ENCODE measurements around the gene PNPT1.
"Not testable (repeated sequence)": the region's sequence is repeated elsewhere in the genome, so short reads cannot be mapped to it uniquely, and the experiment has no call there.

Gene PNPT1

GRCh38 chr2:55693181-55694125 is at the start of gene PNPT1:
TSS of gene PNPT1 (minus strand) at chr2:55693844. CDS start at chr2:55693823, 21 bp downstream.
- no peaks in the 10 kb centered on the region for H3K27me3 Mint-ChIP-seq
- ATAC-seq (peak; percentile 100), DNase-seq (peak; percentile 88 to 96)
- no peaks in the 10 kb centered on the region for H3K9me3 Mint-ChIP-seq
- peaks cover 34% of the 10 kb centered on the region for H3K4me1 Mint-ChIP-seq
- H3K27ac Mint-ChIP-seq, result peak within 1 kb of the TSS; percentile 93 to 98
- H3K4me3 Mint-ChIP-seq, result peak within 1 kb of the TSS; percentile 88 to 96

GRCh38 chr2:55742996-55743395 is 49.4 kb upstream of the PNPT1 start:
- Mint-ChIP-seq H3K4me1 (no peaks in the 10 kb centered on the region), H3K27me3 (no peaks in the 10 kb centered on the region), H3K9me3 (peaks cover 0 to 5% of the 10 kb centered on the region in 2 donors), H3K4me3 (no peak overlapping the region), H3K27ac (no peak overlapping the region)
- ATAC-seq (no peak), DNase-seq (no peak)

- H3K4me1 Mint-ChIP-seq, H3K27ac Mint-ChIP-seq, H3K4me3 Mint-ChIP-seq, H3K9me3 Mint-ChIP-seq, H3K27me3 Mint-ChIP-seq, DNase-seq, ATAC-seq: not testable (repeated sequence)
Measured at GRCh38 chr2:55736019-55736536, 42.4 kb upstream of the PNPT1 start.

- Mint-ChIP-seq H3K27ac (no peak overlapping the region), H3K9me3 (no peaks in the 10 kb centered on the region), H3K27me3 (no peaks in the 10 kb centered on the region), H3K4me1 (no peaks in the 10 kb centered on the region), H3K4me3 (no peak overlapping the region)
- DNase-seq, result no peak
- ATAC-seq, result no peak
Measured at GRCh38 chr2:55734726-55735125, 41.1 kb upstream of the PNPT1 start.

- H3K9me3 Mint-ChIP-seq, result no peaks in the 10 kb centered on the region
Measured at GRCh38 chr2:55733335-55733734, 39.7 kb upstream of the PNPT1 start.

GRCh38 chr2:55732854-55733253 is 39.2 kb upstream of the PNPT1 start:
- DNase-seq (no peak), ATAC-seq (no peak)
- Mint-ChIP-seq H3K4me3 (no peak overlapping the region), H3K4me1 (no peaks in the 10 kb centered on the region), H3K9me3 (no peaks in the 10 kb centered on the region), H3K27me3 (no peaks in the 10 kb centered on the region), H3K27ac (no peak overlapping the region)

More at GRCh38 chr2:55733335-55733734, 39.7 kb upstream of the PNPT1 start:
- Mint-ChIP-seq H3K27ac (no peak overlapping the region), H3K27me3 (no peaks in the 10 kb centered on the region), H3K4me1 (no peaks in the 10 kb centered on the region), H3K4me3 (no peak overlapping the region)
- ATAC-seq (no peak), DNase-seq (no peak)

- Mint-ChIP-seq H3K27me3 (peaks cover under 1% of the 10 kb centered on the region), H3K4me3 (no peak overlapping the region), H3K4me1 (no peaks in the 10 kb centered on the region), H3K9me3 (no peaks in the 10 kb centered on the region), H3K27ac (no peak overlapping the region)
- DNase-seq, result no peak
- no peak for ATAC-seq
Measured at GRCh38 chr2:55729136-55729685, 35.6 kb upstream of the PNPT1 start.

- no peaks in the 10 kb centered on the region for H3K9me3 Mint-ChIP-seq
- peaks cover 8% of the 10 kb centered on the region for H3K27me3 Mint-ChIP-seq
- no peaks in the 10 kb centered on the region for H3K4me1 Mint-ChIP-seq
- ATAC-seq, result no peak
- H3K27ac Mint-ChIP-seq, result no peak overlapping the region
- H3K4me3 Mint-ChIP-seq, result no peak overlapping the region
- DNase-seq, result no peak
Measured at GRCh38 chr2:55721596-55722215, 28.1 kb upstream of the PNPT1 start.

- Mint-ChIP-seq H3K27me3 (peaks cover 8% of the 10 kb centered on the region), H3K27ac (no peak overlapping the region), H3K4me1 (no peaks in the 10 kb centered on the region), H3K9me3 (no peaks in the 10 kb centered on the region), H3K4me3 (no peak overlapping the region)
- no peak for ATAC-seq
- no peak for DNase-seq
Measured at GRCh38 chr2:55720417-55720816, 26.8 kb upstream of the PNPT1 start.

GRCh38 chr2:55719852-55720251 is 26.2 kb upstream of the PNPT1 start:
- no peak overlapping the region for H3K27ac Mint-ChIP-seq
- no peaks in the 10 kb centered on the region for H3K9me3 Mint-ChIP-seq
- peaks cover 8% of the 10 kb centered on the region for H3K27me3 Mint-ChIP-seq
- H3K4me1 Mint-ChIP-seq, result no peaks in the 10 kb centered on the region
- no peak overlapping the region for H3K4me3 Mint-ChIP-seq
- DNase-seq (no peak), ATAC-seq (no peak)

- Mint-ChIP-seq H3K27ac (no peak overlapping the region), H3K4me3 (no peak overlapping the region), H3K9me3 (no peaks in the 10 kb centered on the region), H3K27me3 (no peaks in the 10 kb centered on the region), H3K4me1 (no peaks in the 10 kb centered on the region)
- DNase-seq, result peak; percentile 31 to 41
- peak; percentile 48 for ATAC-seq
Measured at GRCh38 chr2:55718165-55719008, 24.7 kb upstream of the PNPT1 start.

GRCh38 chr2:55715626-55716025 is 22.0 kb upstream of the PNPT1 start:
- Mint-ChIP-seq H3K4me3 (no peak overlapping the region), H3K27ac (no peak overlapping the region), H3K27me3 (no peaks in the 10 kb centered on the region), H3K9me3 (no peaks in the 10 kb centered on the region), H3K4me1 (no peaks in the 10 kb centered on the region)
- peak; percentile 33 for ATAC-seq
- DNase-seq, result no peak

GRCh38 chr2:55715178-55715577 is 21.5 kb upstream of the PNPT1 start:
- H3K9me3 Mint-ChIP-seq, H3K27ac Mint-ChIP-seq, H3K27me3 Mint-ChIP-seq, H3K4me3 Mint-ChIP-seq, H3K4me1 Mint-ChIP-seq, ATAC-seq, DNase-seq: not testable (repeated sequence)

GRCh38 chr2:55712477-55713060 is 18.9 kb upstream of the PNPT1 start:
- no peak for DNase-seq
- no peak for ATAC-seq
- Mint-ChIP-seq H3K4me1 (peaks cover 9% of the 10 kb centered on the region), H3K9me3 (no peaks in the 10 kb centered on the region), H3K27me3 (peaks cover 8% of the 10 kb centered on the region), H3K4me3 (no peak overlapping the region), H3K27ac (no peak overlapping the region)

GRCh38 chr2:55710025-55710424 is 16.4 kb upstream of the PNPT1 start:
- no peak for ATAC-seq

More at GRCh38 chr2:55710025-55710424, 16.4 kb upstream of the PNPT1 start:
- H3K27ac Mint-ChIP-seq, result peak overlapping the region in 1 of 2 donors; percentile 7
- peaks cover 9% of the 10 kb centered on the region for H3K4me1 Mint-ChIP-seq
- H3K27me3 Mint-ChIP-seq, result peaks cover 8% of the 10 kb centered on the region
- no peaks in the 10 kb centered on the region for H3K9me3 Mint-ChIP-seq
- H3K4me3 Mint-ChIP-seq, result no peak overlapping the region
- no peak for DNase-seq

Data from stimulated activated naive CD8-positive, alpha-beta T cell treated with anti-CD3 and anti-CD28 coated beads, Interleukin-15, amount 100 ng/mL, for 72 hours (primary cell).